Measurements from ENCODE around the gene DIO2. TPM values are rescaled to one million over a fixed set of nuclear protein-coding genes. Genes with fewer than 3 reads are reported as not detected.

The DIO2 gene
- total RNA-seq, 1 donor from 2014 or later, result 38.5 TPM

- no peak for DNase-seq (ENCODE audit: extremely low spot score in 2 of 2)
- Histone ChIP-seq H3K9me3 (no peaks in the 10 kb centered on the region), H3K27ac (peak overlapping the region; percentile 51), H3K27me3 (no peaks in the 10 kb centered on the region), H3K4me3 (peak overlapping the region in 1 of 2 donors; percentile 9), H3K4me1 (no peaks in the 10 kb centered on the region), H3K36me3 (peaks cover 0 to 10% of the 10 kb centered on the region in 2 donors)
- TF ChIP-seq POLR2A (IDR thresholded peaks at IDR 0.05) (no peak), POLR2AphosphoS5 (IDR thresholded peaks at IDR 0.05; ENCODE audit: insufficient read depth in 1 of 2, low read depth in 1 of 2) (no peak)
- TF ChIP-seq, protein P1, sequence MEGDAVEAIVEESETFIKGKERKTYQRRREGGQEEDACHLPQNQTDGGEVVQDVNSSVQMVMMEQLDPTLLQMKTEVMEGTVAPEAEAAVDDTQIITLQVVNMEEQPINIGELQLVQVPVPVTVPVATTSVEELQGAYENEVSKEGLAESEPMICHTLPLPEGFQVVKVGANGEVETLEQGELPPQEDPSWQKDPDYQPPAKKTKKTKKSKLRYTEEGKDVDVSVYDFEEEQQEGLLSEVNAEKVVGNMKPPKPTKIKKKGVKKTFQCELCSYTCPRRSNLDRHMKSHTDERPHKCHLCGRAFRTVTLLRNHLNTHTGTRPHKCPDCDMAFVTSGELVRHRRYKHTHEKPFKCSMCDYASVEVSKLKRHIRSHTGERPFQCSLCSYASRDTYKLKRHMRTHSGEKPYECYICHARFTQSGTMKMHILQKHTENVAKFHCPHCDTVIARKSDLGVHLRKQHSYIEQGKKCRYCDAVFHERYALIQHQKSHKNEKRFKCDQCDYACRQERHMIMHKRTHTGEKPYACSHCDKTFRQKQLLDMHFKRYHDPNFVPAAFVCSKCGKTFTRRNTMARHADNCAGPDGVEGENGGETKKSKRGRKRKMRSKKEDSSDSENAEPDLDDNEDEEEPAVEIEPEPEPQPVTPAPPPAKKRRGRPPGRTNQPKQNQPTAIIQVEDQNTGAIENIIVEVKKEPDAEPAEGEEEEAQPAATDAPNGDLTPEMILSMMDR (IDR thresholded peaks at IDR 0.05), result no peak
- intact Hi-C loops (cut with DNase I), result no loop called here
Observed at GRCh38 chr14:80206351-80207080, 4.8 kb downstream of the DIO2 start.

GRCh38 chr14:80202888-80203562 lies 8.3 kb downstream of the DIO2 start:
- no peak for DNase-seq (ENCODE audit: extremely low spot score in 2 of 2)
- H3K36me3 ChIP-seq, result peaks cover 0 to 11% of the 10 kb centered on the region in 2 donors
- intact Hi-C loops (cut with DNase I), result no loop called here
- H3K4me1 ChIP-seq, result no peaks in the 10 kb centered on the region
- H3K27ac ChIP-seq, result no peak overlapping the region
- H3K4me3 ChIP-seq, result no peak overlapping the region
- H3K27me3 ChIP-seq, result no peaks in the 10 kb centered on the region
- H3K9me3 ChIP-seq, result no peaks in the 10 kb centered on the region
- TF ChIP-seq, protein P1 (IDR thresholded peaks at IDR 0.05), result no peak
- TF ChIP-seq POLR2AphosphoS5 (IDR thresholded peaks at IDR 0.05; ENCODE audit: insufficient read depth in 1 of 2, low read depth in 1 of 2) (no peak), POLR2A (IDR thresholded peaks at IDR 0.05) (no peak)

- intact Hi-C loops (cut with DNase I), result no loop called here
- no peak for TF ChIP-seq POLR2A (IDR thresholded peaks at IDR 0.05)
- TF ChIP-seq POLR2AphosphoS5 (IDR thresholded peaks at IDR 0.05; ENCODE audit: insufficient read depth in 1 of 2, low read depth in 1 of 2), result no peak
- TF ChIP-seq, protein P1 (IDR thresholded peaks at IDR 0.05), result no peak
- H3K4me1 ChIP-seq, result no peaks in the 10 kb centered on the region
- H3K4me3 ChIP-seq, result no peak overlapping the region
- peaks cover 0 to 11% of the 10 kb centered on the region in 2 donors for H3K36me3 ChIP-seq
- DNase-seq (ENCODE audit: extremely low spot score in 2 of 2), result no peak
- H3K27ac ChIP-seq, result no peak overlapping the region
- no peaks in the 10 kb centered on the region for H3K9me3 ChIP-seq
- H3K27me3 ChIP-seq, result no peaks in the 10 kb centered on the region
Observed at GRCh38 chr14:80200093-80200492, 11.2 kb downstream of the DIO2 start.

DNA sequence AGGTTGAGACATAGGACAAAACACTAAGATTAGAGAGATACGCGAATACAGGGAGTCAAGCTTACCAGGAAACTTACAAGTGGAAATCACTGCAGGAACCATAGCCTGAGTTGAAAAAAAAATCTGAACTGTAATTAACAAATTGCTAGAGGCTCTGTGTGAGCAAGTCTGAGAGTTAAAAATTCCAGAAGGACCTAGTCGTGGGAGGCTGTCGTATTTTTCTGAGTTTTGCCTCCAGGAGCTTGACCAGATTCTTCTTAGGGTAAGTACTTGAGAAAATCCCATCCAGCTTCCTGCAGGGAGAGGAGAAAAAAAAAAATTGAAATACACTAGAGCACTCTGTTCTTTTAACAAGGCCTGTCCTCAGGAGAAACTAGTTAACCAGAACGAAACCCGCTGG lies 22.7 kb downstream of the DIO2 start:
- Histone ChIP-seq H3K9me3 (no peaks in the 10 kb centered on the region), H3K36me3 (no peaks in the 10 kb centered on the region), H3K4me1 (no peaks in the 10 kb centered on the region), H3K27ac (no peak overlapping the region), H3K27me3 (no peaks in the 10 kb centered on the region), H3K4me3 (no peak overlapping the region)
- no peak for DNase-seq (ENCODE audit: extremely low spot score in 2 of 2)
- intact Hi-C loops (cut with DNase I), result no loop called here
- no peak for TF ChIP-seq POLR2A (IDR thresholded peaks at IDR 0.05)
- TF ChIP-seq, protein P1 (IDR thresholded peaks at IDR 0.05), result no peak
- TF ChIP-seq POLR2AphosphoS5 (IDR thresholded peaks at IDR 0.05; ENCODE audit: insufficient read depth in 1 of 2, low read depth in 1 of 2), result no peak

GRCh38 chr14:80186301-80186800 lies 25.0 kb downstream of the DIO2 start:
- H3K27me3 ChIP-seq, result no peaks in the 10 kb centered on the region
- no peak overlapping the region for H3K4me3 ChIP-seq
- no peaks in the 10 kb centered on the region for H3K9me3 ChIP-seq
- H3K36me3 ChIP-seq, result no peaks in the 10 kb centered on the region
- no peak overlapping the region for H3K27ac ChIP-seq
- TF ChIP-seq POLR2A (IDR thresholded peaks at IDR 0.05) (no peak), POLR2AphosphoS5 (IDR thresholded peaks at IDR 0.05; ENCODE audit: insufficient read depth in 1 of 2, low read depth in 1 of 2) (no peak)
- TF ChIP-seq, protein P1 (IDR thresholded peaks at IDR 0.05), result no peak
- intact Hi-C loops (cut with DNase I), result no loop called here
- DNase-seq (ENCODE audit: extremely low spot score in 2 of 2), result no peak
- no peaks in the 10 kb centered on the region for H3K4me1 ChIP-seq
